Prostate gland (tissue), 2 donors: ENCODE results near the gene SFXN1. TPM values are rescaled to one million over a fixed set of nuclear protein-coding genes. Genes with fewer than 3 reads are reported as not detected.

ENCODE experiments used
- total RNA-seq, 2 donors: library from RNA; depleted of rRNA; stranded (reverse); fragments of >200 nt; gene quantifications; one replicate each; pipeline ENCODE4 v1.1.0, GENCODE V29; 2016

Gene SFXN1
- total RNA-seq, 2 donors from 2014 or later: 35.6 to 44.3 TPM

Other genes starting within 250 kb of the SFXN1 start
- under 1 TPM; 0.28 to 0.77 TPM for gene DRD1, start 34.4 kb upstream of the SFXN1 start, total RNA-seq
- gene HRH2, start 179.5 kb downstream of the SFXN1 start, total RNA-seq: 1 to 10 TPM in 1 of 2 donors, under 1 TPM in 1; 0.55 to 5.3 TPM